OCI-LY1 (cell line): ENCODE data around the gene ATG5.

Experiments used
- CTCF ChIP-seq: fragments of 200-600 bp; sonication (generic), shearing (Covaris generic); IDR thresholded peaks from 2 replicates; pipeline ENCODE4 v1.5.1; 2017; ENCODE audit warnings: mild to moderate bottlenecking, antibody characterized with exemption, low read length, moderate library complexity, mixed read lengths
- EZH2 ChIP-seq: fragments of 200-600 bp; sonication (generic), shearing (Covaris generic); IDR thresholded peaks from 2 replicates; pipeline ENCODE4 v1.8.0; 2017; ENCODE audit warnings: borderline replicate concordance, mixed run types, mild to moderate bottlenecking, antibody characterized with exemption, low read length, moderate library complexity, mixed read lengths

- no peak for TF ChIP-seq CTCF
- no peak for TF ChIP-seq EZH2
These were observed 100.0 kb downstream of the ATG5 start for GRCh38 chr6:106225581-106225980.
